Subcutaneous abdominal adipose tissue (tissue), 5 donors: ENCODE data around the gene RNF135.
A peak's percentile ranks its signal among the peaks of the same experiment; 100 is the strongest.
"Not testable (repeated sequence)": the region's sequence is repeated elsewhere in the genome, so short reads cannot be mapped to it uniquely, and the experiment has no call there.

Experiments used
- H3K27ac ChIP-seq: one replicate; pipeline ENCODE4 v1.7.0; 2013; ENCODE audit warnings: low read depth, mild to moderate bottlenecking, inconsistent platforms, low read length, moderate library complexity
- H3K27me3 ChIP-seq, 5 donors: one replicate each; pipeline ENCODE4 v1.7.0; 2013; ENCODE audit warnings: low read length in 5 of 5, inconsistent platforms in 1 of 5; ENCODE audit not compliant: control insufficient read depth in 5 of 5, insufficient read depth in 4 of 5
- H3K36me3 ChIP-seq, 5 donors: one replicate each; pipeline ENCODE4 v1.7.0; 2013; ENCODE audit warnings: low read length in 5 of 5; ENCODE audit not compliant: control insufficient read depth in 5 of 5, insufficient read depth in 5 of 5
- H3K4me1 ChIP-seq, 5 donors: one replicate each; pipeline ENCODE4 v1.7.0; 2013; ENCODE audit warnings: low read length in 5 of 5, mild to moderate bottlenecking in 3 of 5, moderate library complexity in 1 of 5; ENCODE audit not compliant: control insufficient read depth in 5 of 5, insufficient read depth in 5 of 5
- H3K4me3 ChIP-seq, 5 donors: one replicate each; pipeline ENCODE4 v1.7.0; 2013; ENCODE audit warnings: low read length in 5 of 5, low read depth in 1 of 5
- H3K9ac ChIP-seq, 5 donors: one replicate each; pipeline ENCODE4 v1.7.0; 2013; ENCODE audit warnings: low read length in 5 of 5, mild to moderate bottlenecking in 4 of 5, moderate library complexity in 3 of 5
- H3K9me3 ChIP-seq, 5 donors: one replicate each; pipeline ENCODE4 v1.7.0; 2013; ENCODE audit warnings: low read length in 5 of 5; ENCODE audit not compliant: control insufficient read depth in 5 of 5
- donor health status: healthy.
- donor health status: healthy.
- donor health status: healthy.
- donor health status: healthy.
- donor health status: healthy.

The RNF135 gene

GRCh38 chr17:31010014-31010413 is 39.2 kb downstream of the RNF135 start:
- H3K27ac ChIP-seq, H3K9ac ChIP-seq, H3K4me3 ChIP-seq, H3K9me3 ChIP-seq, H3K36me3 ChIP-seq, H3K27me3 ChIP-seq: not testable (repeated sequence)
- H3K4me1 ChIP-seq: peaks cover 0 to 16% (median 7%) of the 10 kb centered on the region in 5 donors

GRCh38 chr17:31013844-31014243 is 43.0 kb downstream of the RNF135 start:
- Histone ChIP-seq H3K4me1 (peaks cover 0 to 9% (median 4%) of the 10 kb centered on the region in 5 donors), H3K4me3 (no peak overlapping the region), H3K36me3 (no peaks in the 10 kb centered on the region), H3K27ac (no peak overlapping the region), H3K9ac (no peak overlapping the region), H3K9me3 (no peaks in the 10 kb centered on the region), H3K27me3 (no peaks in the 10 kb centered on the region)

- peak overlapping the region in 1 of 5 donors; percentile 43 for H3K9ac ChIP-seq
- peaks cover 0 to 5% (median 0%) of the 10 kb centered on the region in 5 donors for H3K4me1 ChIP-seq
- H3K9me3 ChIP-seq: no peaks in the 10 kb centered on the region
- H3K27ac ChIP-seq: no peak overlapping the region
- H3K4me3 ChIP-seq: no peak overlapping the region
- H3K27me3 ChIP-seq: no peaks in the 10 kb centered on the region
- no peaks in the 10 kb centered on the region for H3K36me3 ChIP-seq
Measured at GRCh38 chr17:31015639-31016038, 44.8 kb downstream of the RNF135 start.

GRCh38 chr17:31019004-31019403 is 48.2 kb downstream of the RNF135 start:
- Histone ChIP-seq H3K27me3 (no peaks in the 10 kb centered on the region), H3K9me3 (no peaks in the 10 kb centered on the region), H3K36me3 (no peaks in the 10 kb centered on the region), H3K27ac (no peak overlapping the region), H3K4me1 (peaks cover 0 to 5% (median 0%) of the 10 kb centered on the region in 5 donors), H3K9ac (no peak overlapping the region), H3K4me3 (no peak overlapping the region)

- H3K27me3 ChIP-seq, H3K4me3 ChIP-seq, H3K36me3 ChIP-seq, H3K9me3 ChIP-seq, H3K27ac ChIP-seq, H3K9ac ChIP-seq, H3K4me1 ChIP-seq: not testable (repeated sequence)
Measured at GRCh38 chr17:31023171-31023570, 52.3 kb downstream of the RNF135 start.

- Histone ChIP-seq H3K4me1 (no peaks in the 10 kb centered on the region), H3K9ac (no peak overlapping the region), H3K27me3 (no peaks in the 10 kb centered on the region), H3K27ac (no peak overlapping the region), H3K9me3 (no peaks in the 10 kb centered on the region), H3K4me3 (no peak overlapping the region), H3K36me3 (peaks cover 3 to 17% (median 8%) of the 10 kb centered on the region in 5 donors)
Measured at GRCh38 chr17:31031841-31032240, 61.0 kb downstream of the RNF135 start.

GRCh38 chr17:31035611-31036010 is 64.8 kb downstream of the RNF135 start:
- H3K36me3 ChIP-seq: peaks cover 3 to 17% (median 8%) of the 10 kb centered on the region in 5 donors
- not testable (repeated sequence) for H3K9me3 ChIP-seq, H3K27ac ChIP-seq, H3K4me1 ChIP-seq, H3K9ac ChIP-seq, H3K4me3 ChIP-seq, H3K27me3 ChIP-seq

- not testable (repeated sequence) for H3K27me3 ChIP-seq, H3K4me3 ChIP-seq, H3K9ac ChIP-seq, H3K4me1 ChIP-seq, H3K27ac ChIP-seq, H3K36me3 ChIP-seq, H3K9me3 ChIP-seq
Measured at GRCh38 chr17:31040837-31041236, 70.0 kb downstream of the RNF135 start.

- H3K27me3 ChIP-seq, H3K4me1 ChIP-seq, H3K27ac ChIP-seq, H3K9me3 ChIP-seq, H3K36me3 ChIP-seq, H3K4me3 ChIP-seq, H3K9ac ChIP-seq: not testable (repeated sequence)
Measured at GRCh38 chr17:31042378-31042777, 71.5 kb downstream of the RNF135 start.

- H3K36me3 ChIP-seq, H3K9ac ChIP-seq: not testable (repeated sequence)
Measured at GRCh38 chr17:31046856-31047425, 76.1 kb downstream of the RNF135 start.

GRCh38 chr17:31048142-31048541 is 77.3 kb downstream of the RNF135 start:
- H3K27ac ChIP-seq: no peak overlapping the region
- peaks cover 0 to 2% (median 0%) of the 10 kb centered on the region in 5 donors for H3K36me3 ChIP-seq
- no peaks in the 10 kb centered on the region for H3K27me3 ChIP-seq
- H3K9ac ChIP-seq: no peak overlapping the region
- peaks cover 0 to 10% (median 7%) of the 10 kb centered on the region in 5 donors for H3K4me1 ChIP-seq
- no peak overlapping the region for H3K4me3 ChIP-seq
- H3K9me3 ChIP-seq: no peaks in the 10 kb centered on the region

More at GRCh38 chr17:31046856-31047425, 76.1 kb downstream of the RNF135 start:
- not testable (repeated sequence) for H3K4me1 ChIP-seq, H3K4me3 ChIP-seq, H3K9me3 ChIP-seq, H3K27me3 ChIP-seq, H3K27ac ChIP-seq
